Measurements from ENCODE around the gene CDRT4.

DNA sequence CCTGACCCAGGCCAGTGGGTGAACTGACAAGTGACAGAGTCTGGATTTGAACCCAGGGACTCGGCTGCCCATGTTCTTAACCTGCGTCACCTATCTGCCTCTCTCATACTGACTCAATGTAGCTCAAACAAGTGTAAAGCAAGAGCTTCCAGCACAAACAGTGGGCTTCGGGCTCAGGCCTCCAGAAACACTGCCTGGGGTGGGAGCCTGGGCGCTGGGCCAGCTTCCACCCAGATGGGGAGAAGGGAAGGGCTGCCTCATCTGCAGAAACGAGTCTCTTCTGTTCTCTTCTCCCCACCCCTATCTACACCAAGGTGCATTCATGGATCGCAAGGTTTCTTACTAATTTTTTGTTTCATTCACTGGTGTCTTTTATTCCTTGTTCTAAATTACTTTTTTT is 1.3 kb downstream of the CDRT4 start:
- TF ChIP-seq GATA2 (IDR thresholded peaks at IDR 0.05; ENCODE audit: low read depth, low read length) = no peak
- no peak for TF ChIP-seq GATA3 (IDR thresholded peaks at IDR 0.05; ENCODE audit: low read depth, low read length)

All from SH-SY5Y (cell line).